ENCODE data around the gene GLS. TPM values are rescaled to one million over a fixed set of nuclear protein-coding genes. Genes with fewer than 3 reads are reported as not detected.

Gene GLS
- total RNA-seq, 2 donors from 2014 or later: 47.2 to 99.3 TPM

GRCh38 chr2:190835303-190835930 is 45.2 kb upstream of the GLS start:
- no peak overlapping the region for H3K27ac ChIP-seq (ENCODE audit: low read depth, low read length)

GRCh38 chr2:190836767-190837166 is 43.9 kb upstream of the GLS start:
- no peaks in the 10 kb centered on the region for H3K9me3 Mint-ChIP-seq
- H3K4me3 Mint-ChIP-seq: no peak overlapping the region
- no peak overlapping the region for H3K4me3 ChIP-seq (ENCODE audit: low read length)
- H3K27me3 Mint-ChIP-seq (ENCODE audit: insufficient read depth): no peaks in the 10 kb centered on the region
- H3K4me1 ChIP-seq (ENCODE audit: control insufficient read depth, insufficient read depth, low read length): peaks cover 7% of the 10 kb centered on the region
- peaks cover 6% of the 10 kb centered on the region for H3K27me3 ChIP-seq (ENCODE audit: control insufficient read depth, insufficient read depth, low read length, poor library complexity, severe bottlenecking)
- H3K36me3 ChIP-seq (ENCODE audit: control insufficient read depth, insufficient read depth, low read length): no peaks in the 10 kb centered on the region
- H3K4me1 Mint-ChIP-seq: peaks cover 28% of the 10 kb centered on the region
- no peak overlapping the region for H3K27ac Mint-ChIP-seq
- no peak overlapping the region for H3K9ac ChIP-seq (ENCODE audit: extremely low read depth, low read length, poor library complexity, severe bottlenecking)
- no peak overlapping the region for H3K27ac ChIP-seq (ENCODE audit: low read depth, low read length)
- DNase-seq: no peak
- 83 to 91% methylated on average over 1 to 3 of the region's 3 CpGs for WGBS, 2 experiments (ENCODE audit: insufficient coverage in 1 of 2, insufficient read length in 1 of 2)
- no peaks in the 10 kb centered on the region for H3K9me3 ChIP-seq (ENCODE audit: control insufficient read depth, low read length)
- TF ChIP-seq CTCF (conservative IDR thresholded peaks at IDR 0.05): no peak
- no peaks in the 10 kb centered on the region for H3K36me3 Mint-ChIP-seq (ENCODE audit: low read depth)

More at GRCh38 chr2:190835303-190835930, 45.2 kb upstream of the GLS start:
- Mint-ChIP-seq H3K36me3 (ENCODE audit: low read depth) (no peaks in the 10 kb centered on the region), H3K4me1 (peaks cover 21% of the 10 kb centered on the region), H3K27ac (no peak overlapping the region), H3K4me3 (no peak overlapping the region), H3K9me3 (no peaks in the 10 kb centered on the region), H3K27me3 (ENCODE audit: insufficient read depth) (no peaks in the 10 kb centered on the region)
- Histone ChIP-seq H3K36me3 (ENCODE audit: control insufficient read depth, insufficient read depth, low read length) (no peaks in the 10 kb centered on the region), H3K27me3 (ENCODE audit: control insufficient read depth, insufficient read depth, low read length, poor library complexity, severe bottlenecking) (peaks cover 6% of the 10 kb centered on the region), H3K9ac (ENCODE audit: extremely low read depth, low read length, poor library complexity, severe bottlenecking) (no peak overlapping the region), H3K4me3 (ENCODE audit: low read length) (no peak overlapping the region), H3K9me3 (ENCODE audit: control insufficient read depth, low read length) (no peaks in the 10 kb centered on the region), H3K4me1 (ENCODE audit: control insufficient read depth, insufficient read depth, low read length) (peaks cover 2% of the 10 kb centered on the region)
- no peak for TF ChIP-seq CTCF (conservative IDR thresholded peaks at IDR 0.05)
- WGBS, 2 experiments (ENCODE audit: insufficient coverage in 1 of 2, insufficient read length in 1 of 2): 80 to 86% methylated on average over 3 of the region's 3 CpGs
- no peak for DNase-seq

GRCh38 chr2:190837420-190837819 is 43.2 kb upstream of the GLS start:
- Histone ChIP-seq H3K4me3 (ENCODE audit: low read length) (no peak overlapping the region), H3K9ac (ENCODE audit: extremely low read depth, low read length, poor library complexity, severe bottlenecking) (no peak overlapping the region), H3K36me3 (ENCODE audit: control insufficient read depth, insufficient read depth, low read length) (no peaks in the 10 kb centered on the region), H3K9me3 (ENCODE audit: control insufficient read depth, low read length) (no peaks in the 10 kb centered on the region), H3K27ac (ENCODE audit: low read depth, low read length) (no peak overlapping the region), H3K27me3 (ENCODE audit: control insufficient read depth, insufficient read depth, low read length, poor library complexity, severe bottlenecking) (peaks cover 6% of the 10 kb centered on the region), H3K4me1 (ENCODE audit: control insufficient read depth, insufficient read depth, low read length) (peaks cover 7% of the 10 kb centered on the region)
- Mint-ChIP-seq H3K27me3 (ENCODE audit: insufficient read depth) (no peaks in the 10 kb centered on the region), H3K9me3 (no peaks in the 10 kb centered on the region), H3K4me1 (peaks cover 28% of the 10 kb centered on the region), H3K36me3 (ENCODE audit: low read depth) (no peaks in the 10 kb centered on the region), H3K4me3 (no peak overlapping the region), H3K27ac (no peak overlapping the region)
- TF ChIP-seq CTCF (conservative IDR thresholded peaks at IDR 0.05): no peak
- no peak for DNase-seq

All from endodermal cell (in vitro differentiated cells).